Astrocyte (in vitro differentiated cells and primary cell): ENCODE measurements around the gene APBB3.

Experiments used
- CTCF ChIP-seq: IDR thresholded peaks from 2 replicates; pipeline ENCODE4 v1.5.1; 2011; ENCODE audit warnings: low read depth, mild to moderate bottlenecking, inconsistent platforms, low read length, moderate library complexity; ENCODE audit not compliant: insufficient read depth
- EZH2 ChIP-seq: IDR thresholded peaks from 2 replicates; pipeline ENCODE4 v1.6.1; 2012; ENCODE audit warnings: mild to moderate bottlenecking, low read length, inconsistent platforms; ENCODE audit not compliant: insufficient read depth

- no peak for TF ChIP-seq CTCF
- no peak for TF ChIP-seq EZH2
These were observed 31.9 kb upstream of the APBB3 start for GRCh38 chr5:140596321-140596741.
